HG03280 (cell line): Measurements from ENCODE around the gene TFRC.
A peak's percentile ranks its signal among the peaks of the same experiment; 100 is the strongest.
"Not testable (repeated sequence)": the region's sequence is repeated elsewhere in the genome, so short reads cannot be mapped to it uniquely, and the experiment has no call there.

ENCODE experiments used
- ATAC-seq: cut with Tn5 transposase; IDR thresholded peaks from one replicate; pipeline ENCODE4 v1.9.1; 2021; ENCODE audit warnings: mild to moderate bottlenecking, moderate library complexity; ENCODE audit not compliant: unreplicated experiment

Gene TFRC

DNA sequence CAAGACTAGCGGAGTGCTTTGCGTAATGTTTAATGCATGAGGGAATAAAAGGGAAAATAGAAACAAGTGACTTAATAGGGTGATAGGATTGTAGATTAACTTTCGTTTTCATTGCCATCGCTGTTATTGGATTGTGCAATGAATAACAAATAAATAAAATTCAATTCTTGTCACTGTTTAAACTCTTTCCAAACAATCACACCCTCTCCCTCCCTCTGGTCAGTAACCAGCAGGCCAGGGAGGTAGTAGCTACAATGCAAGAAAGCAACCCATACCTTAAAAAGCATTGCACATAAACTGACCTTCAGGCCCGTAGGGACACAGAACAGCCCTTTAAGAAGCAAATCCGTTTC is 705 bp upstream of the TFRC start:
- ATAC-seq = no peak

DNA sequence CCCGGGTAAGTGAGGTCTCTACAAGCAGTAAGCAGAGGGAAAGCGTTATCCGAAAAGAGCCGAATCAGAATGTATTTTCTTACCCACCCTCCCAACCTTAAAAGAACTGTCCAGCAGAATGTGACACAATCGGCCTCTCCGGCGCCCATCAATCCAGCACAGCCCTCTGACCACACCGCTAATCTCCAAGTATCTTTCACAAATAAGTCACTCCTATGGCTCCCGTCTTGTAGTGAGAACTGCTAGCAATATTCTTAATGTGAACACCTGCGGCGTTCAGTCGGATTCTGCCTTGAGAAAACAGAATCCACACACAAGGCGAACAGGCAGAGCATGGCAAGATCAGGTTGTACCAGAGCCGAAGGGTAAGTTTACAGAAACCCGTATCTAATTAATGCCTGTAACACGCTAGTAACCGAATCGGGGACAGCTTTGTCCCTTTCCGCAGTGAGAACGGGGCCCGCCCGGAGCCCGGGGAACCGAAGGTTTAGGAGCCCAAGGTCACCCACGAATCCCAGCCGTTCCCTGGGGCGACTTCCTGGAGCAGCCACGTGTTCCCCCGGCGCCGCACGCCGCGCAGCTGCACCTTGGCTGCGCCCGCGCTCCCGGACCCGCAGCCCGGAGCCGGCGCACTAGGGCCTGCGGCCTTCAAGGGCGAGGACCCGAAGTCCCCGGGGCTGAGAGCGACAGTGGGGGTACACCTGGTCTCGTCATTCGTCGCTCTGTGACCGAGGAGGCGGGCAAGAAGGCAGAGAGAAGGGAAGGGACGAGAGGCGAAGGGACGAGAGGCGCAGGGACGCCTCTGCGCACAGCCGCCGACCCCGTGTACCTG is 672 bp downstream of the TFRC start:
- peak; percentile 33 for ATAC-seq

DNA sequence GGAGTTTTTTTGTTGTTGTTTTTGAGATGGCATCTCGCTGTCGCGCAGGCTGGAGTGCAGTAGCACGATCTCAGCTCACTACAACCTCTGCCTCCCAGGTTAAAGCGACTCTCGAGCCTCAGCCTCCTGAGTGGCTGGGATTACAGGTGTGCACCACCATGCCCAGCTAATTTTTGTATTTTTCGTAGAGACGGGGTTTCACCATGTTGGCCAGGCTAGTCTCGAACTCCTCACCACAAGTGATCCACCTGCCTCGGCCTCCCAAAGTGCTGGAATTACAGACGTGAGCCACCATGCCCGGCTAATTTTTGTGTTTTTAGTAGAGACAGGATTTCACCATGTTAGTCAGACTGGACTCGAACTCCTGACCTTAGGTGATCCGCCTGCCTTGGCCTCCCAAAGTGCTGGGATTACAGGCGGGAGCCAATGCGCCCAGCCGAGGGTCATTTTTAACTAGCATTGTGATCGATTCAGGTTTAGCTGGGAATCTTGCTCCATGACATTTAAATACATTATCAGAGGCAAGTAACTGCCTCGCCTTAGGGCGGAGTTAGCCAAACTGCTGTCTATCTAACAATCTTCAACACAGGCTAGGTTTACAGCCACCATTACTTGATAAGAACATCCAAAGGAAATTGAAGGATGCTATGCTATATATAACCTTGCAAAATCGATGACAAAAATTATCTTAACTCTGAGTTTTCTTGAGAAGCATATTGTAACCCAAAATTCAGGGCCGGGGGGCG is 1.6 kb downstream of the TFRC start:
- ATAC-seq = not testable (repeated sequence)

DNA sequence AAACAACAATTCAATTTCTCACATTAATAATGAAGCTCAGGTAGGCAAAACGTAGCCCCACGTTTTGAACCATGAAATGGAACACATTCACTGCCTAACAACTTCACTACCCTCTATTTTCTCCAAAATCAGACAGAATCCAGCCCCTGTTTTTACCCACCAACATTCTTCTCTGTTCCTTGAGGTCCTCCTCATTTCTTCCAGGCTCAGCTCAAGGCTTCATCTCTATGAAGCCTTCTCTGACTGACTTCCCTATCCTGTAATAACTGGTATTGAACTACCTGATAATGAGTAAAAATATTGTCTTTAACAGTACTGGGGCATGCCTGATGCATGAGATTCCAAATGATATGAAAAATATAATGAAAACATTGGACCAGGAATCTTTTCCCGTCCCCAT is 2.2 kb downstream of the TFRC start:
- no peak for ATAC-seq

DNA sequence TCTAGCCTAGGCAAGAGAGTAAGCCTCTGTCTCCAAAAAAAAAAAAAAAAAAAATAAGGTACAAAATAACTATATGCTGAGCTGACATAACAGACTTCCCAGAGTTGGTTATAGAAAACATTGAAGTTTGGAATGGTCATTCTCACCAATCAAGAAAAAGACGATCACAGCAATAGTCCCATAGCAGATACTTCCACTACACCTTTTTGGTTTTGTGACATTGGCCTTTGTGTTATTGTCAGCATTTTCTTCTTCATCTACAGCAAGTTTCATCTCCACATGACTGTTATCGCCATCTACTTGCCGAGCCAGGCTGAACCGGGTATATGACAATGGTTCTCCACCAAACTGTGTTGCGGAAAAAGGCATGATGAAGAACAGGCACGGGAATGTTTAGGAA is 6.9 kb downstream of the TFRC start:
- no peak for ATAC-seq

DNA sequence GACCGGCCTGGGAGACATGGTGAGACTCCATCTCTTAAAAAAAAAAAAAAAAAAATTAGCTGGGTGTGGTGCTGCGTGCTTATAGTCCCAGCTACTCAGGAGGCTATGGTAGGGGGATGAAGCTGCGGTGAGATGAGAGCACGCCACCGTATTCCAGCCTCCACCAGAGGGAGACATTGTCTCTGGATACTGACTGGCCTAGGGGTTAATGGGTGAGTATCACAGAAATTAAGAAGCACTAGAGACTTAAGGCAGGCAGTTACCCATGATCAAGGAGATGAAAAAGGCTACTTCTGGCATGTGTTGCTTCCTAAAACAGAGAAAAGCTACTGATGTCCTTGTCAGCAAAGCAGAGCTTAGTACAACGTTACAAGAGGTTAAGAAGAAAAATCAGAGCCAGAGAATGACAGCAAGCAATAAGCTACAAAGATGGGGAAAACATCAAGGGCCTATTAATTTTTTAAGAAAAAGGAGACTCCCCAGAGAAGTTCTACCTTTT is 8.6 kb downstream of the TFRC start:
- ATAC-seq = peak; percentile 71

DNA sequence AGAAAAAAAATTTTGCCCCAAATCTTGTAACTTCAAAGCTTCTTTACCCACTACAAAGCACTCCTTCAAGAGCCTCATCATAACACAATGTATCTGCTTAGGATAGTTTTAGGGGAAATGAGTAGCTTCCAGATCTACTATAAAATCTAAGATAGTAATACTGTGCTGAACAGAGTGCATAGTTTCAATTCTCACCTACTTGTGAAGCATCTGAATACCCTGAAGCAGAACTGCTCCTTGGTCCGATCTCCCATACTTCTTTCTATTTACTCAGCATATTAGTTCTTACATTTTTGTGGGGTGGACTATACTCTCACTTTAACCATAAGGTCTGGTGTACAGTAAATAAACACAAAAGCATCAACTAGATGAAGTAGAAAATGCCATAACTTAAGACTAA is 9.6 kb downstream of the TFRC start:
- ATAC-seq = no peak

DNA sequence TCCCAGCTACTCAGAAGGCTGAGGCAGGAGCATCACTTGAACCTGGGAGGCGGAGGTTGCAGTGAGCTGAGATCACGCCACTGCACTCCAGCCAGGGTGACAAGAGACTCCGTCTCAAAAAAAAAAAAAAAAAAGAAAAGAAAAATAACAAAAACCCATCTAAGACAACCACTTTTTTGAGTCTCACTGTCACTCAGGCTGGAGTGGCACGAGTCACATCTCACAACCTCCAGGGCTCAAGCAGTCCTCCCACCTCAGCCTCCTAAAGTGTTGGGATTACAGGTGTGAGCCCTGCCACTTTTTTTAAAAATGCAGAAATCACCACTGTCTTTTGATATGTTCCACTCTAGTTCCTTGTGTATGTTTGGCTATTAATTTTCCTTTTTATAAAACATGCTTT is 13.1 kb downstream of the TFRC start:
- not testable (repeated sequence) for ATAC-seq

DNA sequence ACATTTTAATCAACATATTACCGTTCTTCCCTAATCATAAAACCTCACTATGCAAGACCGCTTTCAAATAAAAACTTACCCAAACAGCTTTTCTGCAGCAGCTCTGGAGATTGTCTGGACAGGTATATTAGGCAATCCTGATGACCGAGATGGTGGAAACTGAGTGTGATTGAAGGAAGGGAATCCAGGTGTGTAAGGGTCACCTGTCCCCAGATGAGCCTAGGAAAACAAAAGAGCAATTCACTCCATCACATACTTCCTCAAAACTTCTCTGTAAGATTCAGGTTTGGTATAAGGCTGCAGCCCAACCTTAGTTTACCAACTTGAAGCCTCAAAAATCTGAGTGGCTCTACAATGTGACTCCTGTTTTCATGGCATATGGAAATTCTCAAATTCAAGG is 14.5 kb downstream of the TFRC start:
- no peak for ATAC-seq

DNA sequence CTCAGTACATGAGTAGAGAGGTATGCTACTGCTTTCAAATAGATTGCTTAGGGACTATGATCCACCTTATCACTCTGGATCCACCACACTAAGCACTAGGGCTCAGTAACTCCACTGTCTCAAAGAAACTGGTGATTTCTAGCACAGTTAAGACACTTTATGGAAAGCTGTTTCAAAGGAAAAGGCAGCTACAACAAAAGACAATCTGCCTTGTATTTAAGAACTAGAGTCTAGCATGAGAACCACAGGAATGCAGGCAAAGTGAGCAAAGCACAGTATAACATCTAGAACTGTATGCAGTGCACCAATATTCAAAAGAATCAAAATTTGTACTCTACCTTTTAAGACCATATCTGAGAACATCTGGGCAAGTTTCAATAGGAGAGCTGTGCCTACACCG is 17.9 kb downstream of the TFRC start:
- ATAC-seq = no peak

DNA sequence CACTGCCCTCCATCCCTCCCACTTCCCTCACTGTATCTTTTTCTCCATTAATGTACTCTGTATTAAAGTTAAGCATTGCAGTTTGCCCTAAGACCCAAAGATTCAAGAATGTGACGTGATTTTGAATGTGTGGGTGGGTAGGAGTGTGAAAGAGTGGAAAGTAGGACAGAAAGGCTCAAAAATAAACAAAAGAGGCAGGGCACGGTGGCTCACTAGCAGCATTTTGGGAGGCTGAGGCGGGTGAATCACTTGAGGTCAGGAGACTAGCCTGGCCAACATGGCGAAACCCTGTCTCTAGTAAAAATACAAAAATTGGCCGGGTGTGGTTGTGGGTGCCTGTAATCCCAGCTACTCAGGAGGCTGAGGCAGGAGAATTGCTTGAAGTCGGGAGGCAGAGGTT is 18.4 kb downstream of the TFRC start:
- ATAC-seq = no peak

DNA sequence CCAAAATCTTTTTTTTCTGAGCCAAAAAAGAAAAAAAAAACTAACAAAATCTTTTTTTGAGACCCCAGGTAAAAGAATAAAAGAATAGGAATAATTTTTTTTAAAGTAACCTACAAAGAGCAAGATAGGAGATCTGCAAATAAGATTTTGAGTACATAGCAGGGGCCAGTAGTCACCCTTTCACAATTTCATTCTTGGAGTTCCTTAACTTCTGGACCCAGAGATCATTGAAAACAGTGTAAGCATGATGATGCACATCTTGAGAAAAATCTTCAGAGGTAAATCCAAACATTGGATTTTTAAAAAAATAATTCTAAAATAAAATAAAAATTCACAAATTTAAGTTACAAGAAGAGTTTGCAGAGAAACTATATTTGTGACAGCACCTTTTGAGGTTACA is 18.8 kb downstream of the TFRC start:
- no peak for ATAC-seq

DNA sequence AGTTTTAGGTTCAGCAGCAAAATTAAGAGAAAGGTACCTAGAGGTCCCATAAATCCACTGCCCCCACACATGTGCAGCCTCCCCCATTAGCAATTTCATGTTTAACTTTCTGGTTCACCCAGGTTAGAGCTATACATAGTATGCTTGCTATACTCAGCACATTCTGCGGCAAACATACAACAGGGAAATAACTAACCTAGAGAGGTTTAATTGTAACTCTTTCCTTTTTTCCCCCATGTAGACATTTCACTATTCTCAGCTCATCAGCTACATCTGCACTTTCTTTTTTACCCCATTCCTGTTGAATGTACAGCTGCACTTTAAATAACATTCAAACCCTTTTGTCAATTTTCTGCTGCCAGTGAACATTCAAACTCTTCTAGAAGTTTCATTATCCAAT is 21.1 kb downstream of the TFRC start:
- ATAC-seq = no peak

DNA sequence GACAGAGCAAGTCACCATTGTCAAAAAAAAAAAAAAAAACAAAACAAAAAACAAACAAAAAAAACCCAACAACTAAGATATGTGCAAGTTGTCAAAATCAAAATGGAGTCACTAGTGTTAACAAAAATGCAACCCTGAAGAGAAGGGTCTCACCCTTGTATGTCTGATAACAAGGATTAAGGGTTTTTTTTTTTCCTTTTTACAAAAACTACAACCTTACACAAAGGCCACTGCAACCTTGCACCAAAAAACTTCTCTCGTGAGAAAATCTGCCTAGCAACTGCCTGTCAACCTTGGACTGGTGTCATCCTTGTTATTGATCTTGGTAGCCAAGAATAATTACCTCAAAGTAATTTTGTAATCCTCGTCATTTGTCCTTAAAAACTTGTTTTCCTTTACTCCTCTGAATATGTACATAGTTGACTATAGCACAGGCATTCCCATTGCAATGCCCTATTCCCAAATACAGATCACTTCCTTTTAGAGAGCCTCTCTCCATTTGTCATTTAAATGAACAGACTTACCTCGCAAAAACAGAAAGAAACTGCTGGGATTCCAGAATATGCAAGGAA is 24.0 kb downstream of the TFRC start:
- ATAC-seq = no peak

DNA sequence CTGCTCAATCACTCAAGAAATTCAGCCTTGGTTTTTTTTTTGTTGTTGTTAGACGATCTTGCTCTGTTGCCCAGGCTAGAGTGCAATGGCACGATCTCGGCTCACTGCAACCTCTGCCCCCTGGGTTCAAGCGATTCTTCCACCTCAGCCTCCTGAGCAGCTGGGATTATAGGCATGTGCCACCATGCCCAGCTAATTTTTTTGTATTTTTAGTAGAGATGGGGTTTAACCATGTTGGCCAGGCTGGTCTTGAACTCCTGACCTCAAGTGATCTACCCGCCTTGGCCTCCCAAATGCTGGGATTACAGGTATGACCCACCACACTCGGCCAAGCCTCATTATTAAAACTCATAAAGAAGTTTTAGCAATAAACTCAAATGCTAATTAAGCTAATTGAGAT is 25.5 kb downstream of the TFRC start:
- ATAC-seq = not testable (repeated sequence)

DNA sequence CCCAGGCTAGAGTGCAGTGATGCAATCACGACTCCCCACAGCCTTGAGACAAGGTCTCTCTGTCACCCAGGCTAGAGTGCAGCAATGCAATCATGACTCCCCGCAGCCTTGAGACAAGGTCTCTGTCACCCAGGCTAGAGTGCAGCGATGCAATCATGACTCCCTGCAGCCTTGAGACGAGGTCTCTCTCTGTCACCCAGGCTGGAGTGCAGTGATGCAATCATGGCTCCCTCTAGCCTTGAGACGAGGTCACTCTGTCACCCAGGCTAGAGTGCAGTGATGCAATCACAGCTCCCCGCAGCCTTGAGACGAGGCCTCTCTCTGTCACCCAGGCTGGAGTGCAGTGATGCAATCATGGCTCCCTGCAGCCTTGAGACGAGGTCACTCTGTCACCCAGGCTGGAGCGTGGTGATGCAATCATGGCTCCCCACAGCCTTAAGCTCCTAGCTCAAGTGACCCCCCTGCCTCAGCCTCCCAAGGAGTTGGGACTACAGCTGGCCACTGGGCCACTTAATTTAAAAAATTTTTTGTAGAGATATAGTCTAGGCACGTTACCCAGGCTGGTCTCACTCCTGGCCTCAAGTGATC is 26.1 kb downstream of the TFRC start:
- no peak for ATAC-seq

DNA sequence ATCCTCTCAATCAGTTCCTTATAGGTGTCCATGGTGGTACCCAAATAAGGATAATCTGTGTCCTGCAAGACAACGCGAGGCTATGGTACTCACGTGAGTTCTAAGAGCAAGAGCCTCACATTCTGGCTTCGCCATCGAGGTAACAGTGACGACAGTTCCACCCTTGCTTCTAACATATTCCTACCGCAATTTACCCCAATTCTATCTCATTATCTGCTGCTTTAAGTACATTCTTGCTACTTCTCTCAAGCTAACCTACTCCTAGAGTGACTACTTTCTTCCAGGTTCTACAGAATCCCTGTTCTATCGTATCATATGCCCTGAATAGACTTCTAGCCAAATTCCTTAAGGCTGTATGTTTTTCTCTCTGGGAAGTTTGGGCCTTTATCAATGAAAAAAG is 26.6 kb downstream of the TFRC start:
- ATAC-seq = no peak

DNA sequence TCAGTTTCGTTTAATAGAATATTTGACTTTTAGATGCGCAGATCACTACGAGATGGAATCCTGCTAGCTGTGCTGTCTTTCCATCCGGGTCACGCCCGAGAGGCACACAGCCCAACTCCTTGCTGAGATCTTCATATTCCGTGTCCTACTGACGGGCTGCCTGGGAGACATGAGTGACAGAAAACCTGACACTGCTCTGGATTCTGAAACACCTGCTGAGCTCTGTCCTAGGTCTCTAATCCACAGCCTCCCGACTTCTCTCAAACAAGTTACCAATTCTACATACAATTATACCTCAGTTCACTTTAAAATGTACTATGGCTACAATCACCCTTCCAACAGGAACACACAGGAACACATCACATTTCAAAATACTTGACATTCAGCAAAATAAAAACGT is 27.2 kb downstream of the TFRC start:
- no peak for ATAC-seq

DNA sequence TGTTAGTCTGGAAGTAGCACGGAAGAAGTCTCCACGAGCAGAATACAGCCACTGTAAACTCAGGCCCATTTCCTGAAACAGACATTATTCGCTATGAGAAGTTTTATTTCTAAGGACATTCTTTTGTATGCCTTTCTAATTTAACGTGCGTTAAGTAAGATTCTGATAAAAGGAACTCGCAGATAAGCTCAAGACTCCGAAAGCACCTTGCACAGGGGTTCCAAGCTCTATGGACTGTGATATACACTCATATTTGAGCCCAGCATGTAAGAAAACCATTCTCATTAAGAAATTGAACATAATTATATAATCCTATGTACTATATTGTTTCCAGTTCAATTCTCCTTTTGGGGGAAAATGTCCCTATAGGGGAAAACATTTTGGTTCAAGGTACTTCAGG is 28.4 kb downstream of the TFRC start:
- no peak for ATAC-seq

DNA sequence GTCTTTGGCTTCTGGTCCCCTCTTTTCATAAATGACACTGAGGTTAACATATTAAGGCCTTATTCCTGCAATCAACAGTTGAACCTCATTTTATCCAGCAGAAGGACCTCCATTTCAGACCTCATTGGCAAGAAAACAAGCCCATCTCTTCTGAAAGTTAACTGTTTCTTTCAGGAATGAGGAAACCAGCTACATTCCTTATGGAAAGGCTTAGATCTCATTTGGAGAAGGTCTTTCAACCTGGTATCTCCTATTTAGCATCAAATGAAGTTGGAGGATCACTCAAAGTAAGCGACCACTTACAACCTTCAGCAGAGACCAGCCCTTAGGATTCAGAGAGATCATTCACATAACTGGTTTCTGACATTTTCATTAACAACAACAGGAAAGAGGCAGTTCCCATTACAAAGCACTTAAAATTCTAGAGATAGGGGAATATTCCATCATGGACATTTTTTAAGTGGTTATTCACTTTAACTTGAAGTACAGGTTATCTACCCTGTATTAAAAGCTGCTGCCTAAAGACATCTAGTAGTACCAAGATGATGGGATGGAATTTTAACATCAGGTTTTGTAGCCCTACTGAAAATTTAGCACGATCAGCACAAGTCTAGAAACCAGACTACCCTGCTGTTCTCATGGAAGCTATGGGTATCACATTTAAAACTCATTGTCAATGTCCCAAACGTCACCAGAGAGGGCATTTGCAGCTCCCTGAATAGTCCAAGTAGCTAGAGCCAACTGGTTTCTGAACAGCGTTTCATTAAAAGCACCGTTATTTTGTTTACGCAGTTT is 30.4 kb downstream of the TFRC start:
- no peak for ATAC-seq

DNA sequence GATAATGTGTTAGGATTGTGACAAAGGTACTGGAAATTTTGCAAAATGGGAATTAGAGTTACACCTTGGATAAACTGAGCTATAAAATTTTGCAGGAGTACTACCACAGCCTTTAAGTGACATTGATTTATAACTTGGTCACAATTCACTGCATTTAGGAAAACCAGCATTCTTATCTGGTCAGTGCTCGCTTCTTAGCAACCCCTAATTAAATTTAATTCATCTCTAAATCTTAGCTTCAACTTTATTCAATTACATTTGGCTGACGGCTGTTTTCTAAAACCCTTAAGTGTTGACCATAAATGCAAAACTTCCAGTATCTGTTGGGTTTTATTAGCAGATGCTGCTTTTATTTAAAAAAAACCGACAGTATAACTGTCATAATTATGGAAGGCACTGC is 31.3 kb downstream of the TFRC start:
- ATAC-seq = no peak
